Upper lobe of left lung (tissue), 6 donors: Measurements from ENCODE around the gene ZFP42. TPM values are rescaled to one million over a fixed set of nuclear protein-coding genes. Genes with fewer than 3 reads are reported as not detected.

Experiments used
- ATAC-seq, 2 donors: fragments of 200-7000 bp; cut with Tn5 transposase; one replicate each; pipeline ENCODE4 v1.9.1; 2022; ENCODE audit warnings: mild to moderate bottlenecking in 2 of 2, moderate library complexity in 2 of 2; ENCODE audit not compliant: low FRiP score in 2 of 2
- DNase-seq, 2 donors: peaks; one replicate each; pipeline ENCODE4 v3.0.0-alpha.2; 2019 to 2020
- H3K27ac ChIP-seq, 4 donors: fragments of 200-600 bp; sonication (generic); one replicate each; pipeline ENCODE4 v1.5.1; 2016 to 2019
- H3K27me3 ChIP-seq, 4 donors: fragments of 200-600 bp; sonication (generic); one replicate each; pipeline ENCODE4 v1.5.1; 2017 to 2019
- H3K36me3 ChIP-seq, 4 donors: fragments of 200-600 bp; sonication (generic); one replicate each; pipeline ENCODE4 v1.5.1; 2016 to 2019
- H3K4me1 ChIP-seq, 4 donors: fragments of 200-600 bp; sonication (generic); one replicate each; pipeline ENCODE4 v1.5.1; 2018 to 2019
- H3K4me3 ChIP-seq, 4 donors: fragments of 200-600 bp; sonication (generic); one replicate each; pipeline ENCODE4 v1.5.1; 2017 to 2019; ENCODE audit warnings: mild to moderate bottlenecking in 2 of 4, moderate library complexity in 1 of 4
- H3K9me3 ChIP-seq, 4 donors: fragments of 200-600 bp; sonication (generic); one replicate each; pipeline ENCODE4 v1.5.1; 2018 to 2019
- CTCF ChIP-seq, 6 experiments: fragments of 450-650 bp in 4 of 6; fragments of 200-600 bp in 2 of 6; sonication (generic) in 2 of 6; IDR thresholded peaks; one replicate each; pipeline ENCODE4 v1.5.1; 2016 to 2019; ENCODE audit warnings: antibody characterized with exemption in 6 of 6
- EP300 ChIP-seq, 4 donors: sonication (generic); formaldehyde crosslinking; IDR thresholded peaks; one replicate each; pipeline ENCODE4 v1.5.1; 2017; ENCODE audit warnings: antibody characterized with exemption in 4 of 4, control low read depth in 2 of 4
- POLR2A ChIP-seq, 4 donors: fragments of 450-650 bp; IDR thresholded peaks; one replicate each; pipeline ENCODE4 v1.5.1; 2016 to 2017; ENCODE audit warnings: antibody characterized with exemption in 4 of 4, mild to moderate bottlenecking in 2 of 4
- POLR2AphosphoS5 ChIP-seq, 2 donors: sonication (generic); formaldehyde crosslinking; IDR thresholded peaks; one replicate each; pipeline ENCODE4 v1.5.1; 2017; ENCODE audit warnings: antibody characterized with exemption in 2 of 2
- WGBS, 2 donors: methylation state at CpG; one replicate each; pipeline ENCODE4 v1.1.5; 2017 to 2018; 5-methylcytosine and 5-hydroxymethylcytosine counted together
- total RNA-seq, 6 donors: library from RNA; depleted of rRNA in 4 of 6; stranded (reverse); fragments of >200 nt in 4 of 6; gene quantifications; one replicate each; pipeline versions ENCODE4 v1.1.0 to v1.2.1, GENCODE V29; 2016 to 2021
- donor health status: DM: no; HTN: no; CAD: no; lungs with moderate emphysema.
- donor health status: DM: no; HTN: yes; CAD: no; lungs with severe emphysema.

ZFP42 gene
- under 1 TPM in 3 of 6 donors, not detected in 3; 0.40 to 0.61 (median 0.49) TPM for total RNA-seq

- DNase-seq (peak in 1 of 2 donors; percentile 58), ATAC-seq (peak in 1 of 2 donors; percentile 26)
- TF ChIP-seq CTCF (IDR thresholded peaks at IDR 0.05) (no peak), EP300 (IDR thresholded peaks at IDR 0.05) (no peak), POLR2A (IDR thresholded peaks at IDR 0.05) (no peak), POLR2AphosphoS5 (IDR thresholded peaks at IDR 0.05) (no peak)
- Histone ChIP-seq H3K9me3 (peaks cover 0 to 8% (median 0%) of the 10 kb centered on the region in 4 donors), H3K27ac (no peak within 1 kb of the TSS), H3K4me1 (peaks cover 0 to 6% (median 0%) of the 10 kb centered on the region in 4 donors), H3K27me3 (no peaks in the 10 kb centered on the region), H3K4me3 (no peak within 1 kb of the TSS), H3K36me3 (no peaks in the 10 kb centered on the region)
- WGBS, 2 donors, result 16 to 36% methylated on average over 22 to 28 of the region's 58 CpGs
Measured at GRCh38 chr4:187995322-187996207, at the start of gene ZFP42. TSS of gene ZFP42 (plus strand) at chr4:187995771. CDS start at chr4:188002808, 7,037 bp downstream.

GRCh38 chr4:187961171-187961570 is 34.4 kb upstream of the ZFP42 start:
- Histone ChIP-seq H3K36me3 (no peaks in the 10 kb centered on the region), H3K4me3 (no peak overlapping the region), H3K27me3 (no peaks in the 10 kb centered on the region), H3K9me3 (no peaks in the 10 kb centered on the region), H3K4me1 (no peaks in the 10 kb centered on the region), H3K27ac (no peak overlapping the region)
- DNase-seq (no peak), ATAC-seq (no peak)
- TF ChIP-seq CTCF (IDR thresholded peaks at IDR 0.05), result no peak
- TF ChIP-seq EP300 (IDR thresholded peaks at IDR 0.05), result no peak
- TF ChIP-seq POLR2AphosphoS5 (IDR thresholded peaks at IDR 0.05), result no peak
- no peak for TF ChIP-seq POLR2A (IDR thresholded peaks at IDR 0.05)
- 94 to 95% methylated on average over 2 of the region's 2 CpGs for WGBS, 2 donors

- Histone ChIP-seq H3K27me3 (no peaks in the 10 kb centered on the region), H3K4me1 (no peaks in the 10 kb centered on the region), H3K4me3 (no peak overlapping the region), H3K27ac (no peak overlapping the region), H3K36me3 (no peaks in the 10 kb centered on the region), H3K9me3 (no peaks in the 10 kb centered on the region)
- DNase-seq (no peak), ATAC-seq (no peak)
- WGBS, 2 donors, result 69 to 78% methylated on average over 2 of the region's 2 CpGs
- no peak for TF ChIP-seq EP300 (IDR thresholded peaks at IDR 0.05)
- TF ChIP-seq POLR2A (IDR thresholded peaks at IDR 0.05), result no peak
- no peak for TF ChIP-seq CTCF (IDR thresholded peaks at IDR 0.05)
- TF ChIP-seq POLR2AphosphoS5 (IDR thresholded peaks at IDR 0.05), result no peak
Measured at GRCh38 chr4:187961961-187962360, 33.6 kb upstream of the ZFP42 start.

- no peaks in the 10 kb centered on the region for H3K27me3 ChIP-seq
- H3K36me3 ChIP-seq, result no peaks in the 10 kb centered on the region
- no peaks in the 10 kb centered on the region for H3K4me1 ChIP-seq
- no peaks in the 10 kb centered on the region for H3K9me3 ChIP-seq
- no peak for ATAC-seq
- no peak for DNase-seq
- no peak overlapping the region for H3K27ac ChIP-seq
- no peak for TF ChIP-seq CTCF (IDR thresholded peaks at IDR 0.05)
- no peak for TF ChIP-seq EP300 (IDR thresholded peaks at IDR 0.05)
- TF ChIP-seq POLR2A (IDR thresholded peaks at IDR 0.05), result no peak
- TF ChIP-seq POLR2AphosphoS5 (IDR thresholded peaks at IDR 0.05), result no peak
- no peak overlapping the region for H3K4me3 ChIP-seq
- 42 to 48% methylated on average over 3 of the region's 3 CpGs for WGBS, 2 donors
Measured at GRCh38 chr4:187962926-187963325, 32.6 kb upstream of the ZFP42 start.
